ENCODE results near the gene ZNF582. TPM values are rescaled to one million over a fixed set of nuclear protein-coding genes. Genes with fewer than 3 reads are reported as not detected.

The ZNF582 gene
- polyA plus RNA-seq, 1 of the 3 experiments (the other 2 are of a cell fraction), result 4.5 TPM

DNA sequence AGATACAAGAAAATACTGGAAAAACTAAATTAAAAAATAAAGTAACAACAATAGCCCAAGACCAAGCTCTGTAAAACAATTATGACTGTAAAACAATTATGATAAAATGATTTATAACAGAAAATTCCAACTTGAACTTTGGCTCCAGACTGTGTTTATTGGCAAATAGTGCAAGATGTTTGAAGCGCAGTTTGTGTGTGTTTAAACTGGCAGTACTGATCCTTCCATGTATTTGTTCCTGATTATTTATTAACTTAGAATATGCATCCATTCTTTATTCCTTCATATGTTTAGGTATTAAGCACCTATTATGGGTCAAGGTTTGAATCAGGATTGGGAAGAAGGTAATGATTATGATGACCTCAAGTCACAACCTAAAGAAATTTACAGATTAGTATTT, 37.8 kb downstream of the ZNF582 start:
- Histone ChIP-seq H3K4me1 (ENCODE audit: control insufficient read depth in 1 of 2, insufficient read depth in 2 of 2, low read depth in 1 of 2, low read length in 1 of 2) (no peaks in the 10 kb centered on the region), H2AFZ (ENCODE audit: low read depth) (no peak overlapping the region), H3K9me2 (no peaks in the 10 kb centered on the region), H3K27ac (ENCODE audit: low read depth in 2 of 2, low read length in 1 of 2) (no peak overlapping the region), H4K20me1 (ENCODE audit: insufficient read depth) (no peaks in the 10 kb centered on the region), H3K9me3 (no peaks in the 10 kb centered on the region), H3K27me3 (ENCODE audit: insufficient read depth) (no peaks in the 10 kb centered on the region), H3K79me2 (ENCODE audit: insufficient read depth) (no peaks in the 10 kb centered on the region), H3F3A (replicated peaks; ENCODE audit: insufficient read depth) (no peaks in the 10 kb centered on the region), H3K4me2 (no peak overlapping the region), H3K4me3 (ENCODE audit: low read depth in 2 of 2, low read length in 1 of 2) (no peak overlapping the region), H3K36me3 (replicated peaks in 1 of 2; ENCODE audit: control insufficient read depth in 1 of 2, insufficient read depth in 2 of 2, low read length in 1 of 2) (no peaks in the 10 kb centered on the region), H3K9ac (no peak overlapping the region)
- no peak for DNase-seq
- no peak for TF ChIP-seq NRF1 (IDR thresholded peaks at IDR 0.05; ENCODE audit: low read depth, low read length)
- TF ChIP-seq EZH2phosphoT487 (IDR thresholded peaks at IDR 0.05; ENCODE audit: borderline replicate concordance, low read depth), result no peak
- no peak for TF ChIP-seq TEAD4 (IDR thresholded peaks at IDR 0.05; ENCODE audit: borderline replicate concordance, insufficient read depth)
- no peak for TF ChIP-seq GATA2 (CRISPR knock-in tag; IDR thresholded peaks at IDR 0.05)
- TF ChIP-seq FOXM1 (IDR thresholded peaks at IDR 0.05; ENCODE audit: low read depth), result no peak
- TF ChIP-seq TAF1 (IDR thresholded peaks at IDR 0.05; ENCODE audit: borderline replicate concordance, low read depth, low read length), result no peak
- TF ChIP-seq, protein P1, sequence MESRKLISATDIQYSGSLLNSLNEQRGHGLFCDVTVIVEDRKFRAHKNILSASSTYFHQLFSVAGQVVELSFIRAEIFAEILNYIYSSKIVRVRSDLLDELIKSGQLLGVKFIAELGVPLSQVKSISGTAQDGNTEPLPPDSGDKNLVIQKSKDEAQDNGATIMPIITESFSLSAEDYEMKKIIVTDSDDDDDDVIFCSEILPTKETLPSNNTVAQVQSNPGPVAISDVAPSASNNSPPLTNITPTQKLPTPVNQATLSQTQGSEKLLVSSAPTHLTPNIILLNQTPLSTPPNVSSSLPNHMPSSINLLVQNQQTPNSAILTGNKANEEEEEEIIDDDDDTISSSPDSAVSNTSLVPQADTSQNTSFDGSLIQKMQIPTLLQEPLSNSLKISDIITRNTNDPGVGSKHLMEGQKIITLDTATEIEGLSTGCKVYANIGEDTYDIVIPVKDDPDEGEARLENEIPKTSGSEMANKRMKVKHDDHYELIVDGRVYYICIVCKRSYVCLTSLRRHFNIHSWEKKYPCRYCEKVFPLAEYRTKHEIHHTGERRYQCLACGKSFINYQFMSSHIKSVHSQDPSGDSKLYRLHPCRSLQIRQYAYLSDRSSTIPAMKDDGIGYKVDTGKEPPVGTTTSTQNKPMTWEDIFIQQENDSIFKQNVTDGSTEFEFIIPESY (IDR thresholded peaks at IDR 0.05; ENCODE audit: borderline replicate concordance, low read depth), result no peak
- TF ChIP-seq, protein P2, sequence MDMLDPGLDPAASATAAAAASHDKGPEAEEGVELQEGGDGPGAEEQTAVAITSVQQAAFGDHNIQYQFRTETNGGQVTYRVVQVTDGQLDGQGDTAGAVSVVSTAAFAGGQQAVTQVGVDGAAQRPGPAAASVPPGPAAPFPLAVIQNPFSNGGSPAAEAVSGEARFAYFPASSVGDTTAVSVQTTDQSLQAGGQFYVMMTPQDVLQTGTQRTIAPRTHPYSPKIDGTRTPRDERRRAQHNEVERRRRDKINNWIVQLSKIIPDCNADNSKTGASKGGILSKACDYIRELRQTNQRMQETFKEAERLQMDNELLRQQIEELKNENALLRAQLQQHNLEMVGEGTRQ (IDR thresholded peaks at IDR 0.05; ENCODE audit: borderline replicate concordance, low read depth, low read length), result no peak
- no peak for TF ChIP-seq ELF1 (IDR thresholded peaks at IDR 0.05)
- ChIA-PET CTCF (interaction anchor here (2.7 kb wide), 1 partner anchor 22 kb away, joined by 6 read pairs; no protein-coding TSS in a partner anchor), POLR2A (no interaction called here)
- WGBS (ENCODE audit: low lambda C conversion rate), result 59% methylated on average over 1 of the region's 1 CpG

DNA sequence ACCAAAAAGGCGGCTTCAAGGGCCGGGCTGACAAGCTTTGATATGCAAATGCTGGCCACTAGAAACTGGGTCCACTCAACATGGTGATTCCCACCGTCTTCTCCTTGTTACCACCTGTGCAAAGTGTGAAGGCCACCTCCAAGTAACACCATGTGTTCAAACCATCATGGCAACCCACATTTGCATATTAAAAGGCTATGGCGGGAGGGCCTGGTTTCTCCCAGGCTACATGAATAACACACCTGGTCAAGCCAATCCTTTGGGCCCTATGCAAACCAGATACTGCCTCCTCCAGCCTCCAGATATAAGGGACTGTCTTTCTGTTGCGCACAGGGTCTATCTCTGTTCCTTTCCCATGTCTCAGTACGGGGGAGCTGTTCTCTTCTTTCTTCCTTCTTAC, 42.1 kb downstream of the ZNF582 start:
- Histone ChIP-seq H3K27me3 (ENCODE audit: insufficient read depth) (no peaks in the 10 kb centered on the region), H4K20me1 (ENCODE audit: insufficient read depth) (no peaks in the 10 kb centered on the region), H3K4me2 (no peak overlapping the region), H2AFZ (ENCODE audit: low read depth) (no peak overlapping the region), H3K79me2 (ENCODE audit: insufficient read depth) (no peaks in the 10 kb centered on the region), H3F3A (replicated peaks; ENCODE audit: insufficient read depth) (no peaks in the 10 kb centered on the region), H3K36me3 (replicated peaks in 1 of 2; ENCODE audit: control insufficient read depth in 1 of 2, insufficient read depth in 2 of 2, low read length in 1 of 2) (no peaks in the 10 kb centered on the region), H3K9ac (no peak overlapping the region), H3K27ac (ENCODE audit: low read depth in 2 of 2, low read length in 1 of 2) (no peak overlapping the region), H3K9me2 (no peaks in the 10 kb centered on the region), H3K4me1 (ENCODE audit: control insufficient read depth in 1 of 2, insufficient read depth in 2 of 2, low read depth in 1 of 2, low read length in 1 of 2) (no peaks in the 10 kb centered on the region), H3K4me3 (ENCODE audit: low read depth in 2 of 2, low read length in 1 of 2) (no peak overlapping the region), H3K9me3 (no peaks in the 10 kb centered on the region)
- POLR2A ChIA-PET, result no interaction called here
- CTCF ChIA-PET, result interaction anchor here (0.8 to 4.2 kb wide), 5 partner anchors 18 to 275 kb away, joined by 4 to 12 read pairs (median 4); no protein-coding TSS in a partner anchor
- TF ChIP-seq MEF2A (IDR thresholded peaks at IDR 0.05; ENCODE audit: borderline replicate concordance, low read depth), result no peak
- TF ChIP-seq, protein P3, sequence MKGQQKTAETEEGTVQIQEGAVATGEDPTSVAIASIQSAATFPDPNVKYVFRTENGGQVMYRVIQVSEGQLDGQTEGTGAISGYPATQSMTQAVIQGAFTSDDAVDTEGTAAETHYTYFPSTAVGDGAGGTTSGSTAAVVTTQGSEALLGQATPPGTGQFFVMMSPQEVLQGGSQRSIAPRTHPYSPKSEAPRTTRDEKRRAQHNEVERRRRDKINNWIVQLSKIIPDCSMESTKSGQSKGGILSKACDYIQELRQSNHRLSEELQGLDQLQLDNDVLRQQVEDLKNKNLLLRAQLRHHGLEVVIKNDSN (IDR thresholded peaks at IDR 0.05; ENCODE audit: borderline replicate concordance, low read depth), result no peak
- no peak for DNase-seq
- WGBS (ENCODE audit: low lambda C conversion rate), result 62% methylated on average over 6 of the region's 6 CpGs
